Lower leg skin (tissue), 4 donors: Measurements from ENCODE around the gene PYCARD. TPM values are rescaled to one million over a fixed set of nuclear protein-coding genes. Genes with fewer than 3 reads are reported as not detected.
A peak's percentile ranks its signal among the peaks of the same experiment; 100 is the strongest.
"Not testable (repeated sequence)": the region's sequence is repeated elsewhere in the genome, so short reads cannot be mapped to it uniquely, and the experiment has no call there.

Experiments
- DNase-seq, 2 donors: peaks; one replicate each; pipeline ENCODE4 v3.0.0-alpha.2; 2019; ENCODE audit warnings: low spot score in 2 of 2
- H3K4me3 ChIP-seq: fragments of 200-600 bp; sonication (generic); 2 replicates; pipeline ENCODE4 v1.5.1; 2017; ENCODE audit warnings: mild to moderate bottlenecking, low read depth; ENCODE audit not compliant: poor library complexity, severe bottlenecking
- POLR2A ChIP-seq, 2 donors: fragments of 450-650 bp; IDR thresholded peaks; one replicate each; pipeline ENCODE4 v1.6.1; 2016 to 2017; ENCODE audit warnings: antibody characterized with exemption in 2 of 2, mild to moderate bottlenecking in 1 of 2, moderate library complexity in 1 of 2
- WGBS, 2 donors: methylation state at CpG; one replicate each; pipeline ENCODE4 v1.1.5; 2018; 5-methylcytosine and 5-hydroxymethylcytosine counted together
- intact Hi-C: fragments of 100-400 bp; cut with DNase I; formaldehyde crosslinking; loops from one replicate; pipeline ENCODE4 v1.15.0; 2023; ENCODE audit warnings: low total_unique reads
- total RNA-seq, 4 donors: library from RNA; depleted of rRNA; stranded (reverse); fragments of >200 nt; gene quantifications; one replicate each; pipeline ENCODE4 v1.1.0, GENCODE V29; 2016
- TF ChIP-seq, protein P1 (sequence below), 3 donors: fragments of 450-650 bp; IDR thresholded peaks; one replicate each; pipeline ENCODE4 v1.5.1; 2016; ENCODE audit warnings: antibody characterized with exemption in 3 of 3, mild to moderate bottlenecking in 3 of 3, moderate library complexity in 2 of 3

The PYCARD gene
- total RNA-seq, 4 donors from 2014 or later = 87.5 to 140 (median 122) TPM

DNA sequence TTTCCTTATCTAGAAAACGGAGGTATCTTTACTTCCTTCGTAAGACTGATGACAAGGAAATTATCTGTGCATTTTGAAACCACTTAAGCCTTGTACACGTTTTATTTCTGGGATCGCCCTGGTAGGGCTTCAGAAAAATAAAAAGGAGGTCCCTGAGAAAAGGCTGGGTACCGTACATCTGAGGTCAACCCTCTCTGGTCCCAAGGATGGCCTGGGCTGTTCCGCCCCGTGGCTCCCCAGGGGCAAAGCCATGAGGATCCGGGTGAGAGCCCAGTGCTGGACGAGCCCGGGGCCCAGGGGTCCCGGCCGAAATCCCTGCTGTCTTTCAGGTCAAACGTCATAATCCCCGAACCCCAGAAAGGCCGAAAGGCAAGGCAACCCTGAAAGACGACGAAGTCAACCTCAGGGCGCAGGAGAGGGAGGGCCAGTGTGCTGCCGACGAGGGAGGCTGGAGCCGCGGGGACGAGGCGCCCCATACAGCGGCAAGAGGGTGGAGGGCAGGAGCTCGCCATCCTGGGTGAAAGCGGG lies 23.3 kb downstream of the PYCARD start:
- peak in 1 of 2 donors; percentile 4 for TF ChIP-seq POLR2A (IDR thresholded peaks at IDR 0.05)
- TF ChIP-seq, protein P1, sequence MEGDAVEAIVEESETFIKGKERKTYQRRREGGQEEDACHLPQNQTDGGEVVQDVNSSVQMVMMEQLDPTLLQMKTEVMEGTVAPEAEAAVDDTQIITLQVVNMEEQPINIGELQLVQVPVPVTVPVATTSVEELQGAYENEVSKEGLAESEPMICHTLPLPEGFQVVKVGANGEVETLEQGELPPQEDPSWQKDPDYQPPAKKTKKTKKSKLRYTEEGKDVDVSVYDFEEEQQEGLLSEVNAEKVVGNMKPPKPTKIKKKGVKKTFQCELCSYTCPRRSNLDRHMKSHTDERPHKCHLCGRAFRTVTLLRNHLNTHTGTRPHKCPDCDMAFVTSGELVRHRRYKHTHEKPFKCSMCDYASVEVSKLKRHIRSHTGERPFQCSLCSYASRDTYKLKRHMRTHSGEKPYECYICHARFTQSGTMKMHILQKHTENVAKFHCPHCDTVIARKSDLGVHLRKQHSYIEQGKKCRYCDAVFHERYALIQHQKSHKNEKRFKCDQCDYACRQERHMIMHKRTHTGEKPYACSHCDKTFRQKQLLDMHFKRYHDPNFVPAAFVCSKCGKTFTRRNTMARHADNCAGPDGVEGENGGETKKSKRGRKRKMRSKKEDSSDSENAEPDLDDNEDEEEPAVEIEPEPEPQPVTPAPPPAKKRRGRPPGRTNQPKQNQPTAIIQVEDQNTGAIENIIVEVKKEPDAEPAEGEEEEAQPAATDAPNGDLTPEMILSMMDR (IDR thresholded peaks at IDR 0.05) = no peak
- WGBS, 2 donors = 4 to 9% methylated on average over 15 to 27 of the region's 27 CpGs
- peak in 1 of 2 donors; percentile 87 for DNase-seq
- intact Hi-C loops = loop anchor here (10.0 kb wide), 1 partner anchor 266 kb away; the partner anchor contains the start of gene ZNF843
- H3K4me3 ChIP-seq = peak overlapping the region; percentile 65

DNA sequence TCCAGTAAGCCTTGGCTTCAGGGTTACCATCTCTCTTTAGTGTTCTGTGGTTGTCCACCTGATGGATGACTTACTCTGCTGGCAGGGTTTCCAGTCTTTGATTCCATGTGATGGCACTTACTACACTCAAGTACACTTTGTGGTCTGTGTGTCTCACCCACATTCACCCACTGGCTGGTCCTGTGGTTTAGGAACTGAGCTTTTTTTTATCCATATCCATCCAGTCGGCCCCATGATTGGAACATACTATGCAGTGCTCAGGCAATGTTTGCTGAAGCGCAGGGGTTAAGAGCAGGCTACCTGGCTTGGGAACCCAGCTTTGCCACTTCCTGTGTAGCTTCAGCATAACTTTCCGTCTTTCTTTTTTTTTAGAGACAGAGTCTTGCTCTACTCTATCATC lies 25.4 kb downstream of the PYCARD start:
- TF ChIP-seq POLR2A (IDR thresholded peaks at IDR 0.05) = no peak
- TF ChIP-seq, protein P1 (IDR thresholded peaks at IDR 0.05) = no peak
- intact Hi-C loops = loop anchor here (10.0 kb wide), 1 partner anchor 268 kb away; the partner anchor contains the start of gene ZNF843
- H3K4me3 ChIP-seq = no peak overlapping the region
- WGBS, 2 donors = 55 to 69% methylated on average over 3 of the region's 3 CpGs
- DNase-seq = no peak

DNA sequence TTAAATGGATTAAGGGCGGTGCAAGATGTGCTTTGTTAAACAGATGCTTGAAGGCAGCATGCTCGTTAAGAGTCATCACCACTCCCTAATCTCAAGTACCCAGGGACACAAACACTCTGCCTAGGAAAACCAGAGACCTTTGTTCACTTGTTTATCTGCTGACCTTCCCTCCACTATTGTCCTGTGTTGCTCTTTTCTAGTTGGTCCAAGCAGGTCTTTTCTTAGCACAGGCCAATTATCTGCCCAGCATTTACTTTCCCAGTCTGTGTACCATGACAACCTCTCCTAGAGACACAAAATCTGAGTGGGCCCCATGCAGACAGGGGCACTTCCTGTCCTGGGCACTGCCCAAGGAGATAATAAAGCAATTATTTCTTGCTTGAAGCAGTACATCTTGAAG lies 32.5 kb downstream of the PYCARD start:
- no CpG with 5 or more reads among the region's 2 CpGs for WGBS, 2 donors
- intact Hi-C loops = loop anchor here (10.0 kb wide), 1 partner anchor 275 kb away; the partner anchor contains the start of gene ZNF843
- not testable (repeated sequence) for H3K4me3 ChIP-seq

DNA sequence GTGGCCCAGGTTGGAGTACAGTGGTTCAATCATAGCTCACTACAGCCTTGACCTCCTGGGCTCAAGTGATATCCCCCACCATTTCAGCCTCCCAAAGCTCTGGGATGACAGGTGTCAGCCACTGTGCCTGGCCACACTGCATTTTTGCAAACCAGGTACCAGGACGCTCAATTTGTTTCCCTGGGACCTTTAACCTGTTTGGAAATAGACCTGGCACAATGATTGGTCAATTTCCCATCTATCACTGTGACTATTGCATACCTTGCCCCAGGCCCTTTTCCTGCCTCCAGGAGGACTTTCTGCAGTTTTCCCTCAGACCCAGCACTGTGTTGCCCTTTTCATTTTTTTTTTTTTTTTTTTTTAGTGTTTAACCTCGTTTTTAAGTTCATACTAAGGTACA lies 33.7 kb downstream of the PYCARD start:
- no peak for DNase-seq
- no peak overlapping the region for H3K4me3 ChIP-seq
- no peak for TF ChIP-seq POLR2A (IDR thresholded peaks at IDR 0.05)
- TF ChIP-seq, protein P1 (IDR thresholded peaks at IDR 0.05) = no peak
- intact Hi-C loops = no loop called here
- 57 to 60% methylated on average over 2 of the region's 2 CpGs for WGBS, 2 donors

More for the DNA sequence above, 32.5 kb downstream of the PYCARD start:
- DNase-seq = not testable (repeated sequence)

DNA sequence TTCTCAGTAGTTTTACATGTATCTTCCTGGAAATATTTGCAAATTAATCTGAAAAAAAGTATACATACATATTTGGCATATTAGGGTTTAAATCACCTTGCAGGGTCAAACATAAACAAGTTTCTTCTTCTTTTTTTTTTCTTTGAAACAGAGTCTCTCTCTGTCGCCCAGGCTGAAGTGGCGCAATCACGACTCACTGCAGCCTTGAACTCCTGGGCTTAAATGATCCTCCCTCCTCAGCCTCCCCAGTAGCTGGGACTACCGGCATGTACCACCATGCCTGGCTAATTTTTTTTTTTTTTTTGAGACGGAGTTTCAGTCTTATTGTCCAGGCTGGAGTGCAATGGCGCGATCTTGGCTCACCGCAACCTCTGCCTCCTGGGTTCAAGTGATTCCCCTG lies 35.2 kb downstream of the PYCARD start:
- 90 to 91% methylated on average over 8 of the region's 8 CpGs for WGBS, 2 donors
- TF ChIP-seq, protein P1 (IDR thresholded peaks at IDR 0.05) = no peak
- TF ChIP-seq POLR2A (IDR thresholded peaks at IDR 0.05) = no peak
- intact Hi-C loops = no loop called here
- H3K4me3 ChIP-seq = no peak overlapping the region
- DNase-seq = no peak

DNA sequence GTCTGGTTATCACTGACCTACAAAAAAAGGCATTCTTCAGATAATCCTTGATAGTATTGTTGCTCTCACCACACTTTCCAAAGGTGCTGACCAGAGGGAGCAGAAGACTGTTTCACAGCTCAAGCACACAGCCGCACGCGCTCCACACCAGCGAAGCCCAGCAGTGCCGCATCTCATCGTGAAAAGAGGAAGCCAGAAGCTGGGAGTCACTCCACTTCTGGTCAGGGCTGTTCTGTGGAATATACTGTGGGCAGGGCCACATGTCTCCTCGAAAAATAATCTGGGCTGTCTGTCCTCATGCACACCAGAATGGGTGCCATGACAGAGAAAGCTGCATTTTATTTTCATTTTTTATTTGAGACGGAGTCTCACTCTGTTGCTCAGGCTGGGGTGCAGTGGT lies 45.4 kb downstream of the PYCARD start:
- H3K4me3 ChIP-seq = no peak overlapping the region
- intact Hi-C loops = loop anchor here (10.0 kb wide), 1 partner anchor 278 kb away; no protein-coding TSS in a partner anchor
- WGBS, 2 donors = 50 to 54% methylated on average over 8 of the region's 8 CpGs
- TF ChIP-seq POLR2A (IDR thresholded peaks at IDR 0.05) = no peak
- TF ChIP-seq, protein P1 (IDR thresholded peaks at IDR 0.05) = no peak
- DNase-seq = no peak

Other genes starting within 250 kb of the PYCARD start
- gene SETD1A, start 245.0 kb downstream of the PYCARD start, total RNA-seq = 10 to 100 TPM in 3 of 4 donors, 1 to 10 TPM in 1; 9.2 to 22.4 (median 10.7) TPM
- 10 to 100 TPM; 12.4 to 29.8 (median 19.0) TPM for gene HSD3B7, start 217.6 kb downstream of the PYCARD start, total RNA-seq
- gene STX1B, start 192.1 kb downstream of the PYCARD start, total RNA-seq = 1 to 10 TPM in 1 of 4 donors, under 1 TPM in 3; 0.32 to 1.4 (median 0.44) TPM
- gene STX4, start 169.2 kb downstream of the PYCARD start, total RNA-seq = 10 to 100 TPM; 38.7 to 53.1 (median 46.4) TPM
- gene ZNF668, start 128.5 kb downstream of the PYCARD start, total RNA-seq = 10 to 100 TPM; 10.0 to 19.2 (median 12.6) TPM
- gene ZNF646, start 128.3 kb downstream of the PYCARD start, total RNA-seq = 10 to 100 TPM; 25.4 to 30.3 (median 27.1) TPM
- 1 to 10 TPM; 2.3 to 3.8 (median 2.7) TPM for gene PRSS53, start 113.8 kb downstream of the PYCARD start, total RNA-seq
- 10 to 100 TPM; 43.7 to 95.5 (median 73.6) TPM for gene VKORC1, start 108.0 kb downstream of the PYCARD start, total RNA-seq
- gene BCKDK, start 94.4 kb downstream of the PYCARD start, total RNA-seq = 10 to 100 TPM; 60.7 to 85.3 (median 78.6) TPM
- 100 to 1,000 TPM in 1 of 4 donors, 10 to 100 TPM in 3; 69.7 to 116 (median 81.7) TPM for gene KAT8, start 85.1 kb downstream of the PYCARD start, total RNA-seq
- 100 to 1,000 TPM; 147 to 223 (median 172) TPM for gene PRSS8, start 67.0 kb downstream of the PYCARD start, total RNA-seq
- gene PRSS36, start 52.7 kb downstream of the PYCARD start, total RNA-seq = 10 to 100 TPM in 1 of 4 donors, 1 to 10 TPM in 3; 2.3 to 10.5 (median 3.3) TPM
- 10 to 100 TPM; 31.9 to 55.8 (median 34.9) TPM for gene FUS, start 22.6 kb downstream of the PYCARD start, total RNA-seq
- under 1 TPM in 1 of 4 donors, not detected in 3; 0.19 TPM for gene TRIM72, start 11.4 kb upstream of the PYCARD start, total RNA-seq
- gene PYDC1, start 14.4 kb upstream of the PYCARD start, total RNA-seq = 10 to 100 TPM in 3 of 4 donors, 1 to 10 TPM in 1; 4.8 to 17.5 (median 12.9) TPM
- 1 to 10 TPM; 1.5 to 7.7 (median 4.1) TPM for gene ITGAM, start 57.2 kb upstream of the PYCARD start, total RNA-seq
- 1 to 10 TPM in 2 of 4 donors, under 1 TPM in 2; 0.30 to 3.3 (median 1.1) TPM for gene ITGAX, start 152.4 kb upstream of the PYCARD start, total RNA-seq
- not detected for gene ITGAD, start 190.6 kb upstream of the PYCARD start, total RNA-seq
- gene COX6A2, start 225.6 kb upstream of the PYCARD start, total RNA-seq = not detected
- gene ZNF843, start 240.0 kb upstream of the PYCARD start, total RNA-seq = 1 to 10 TPM; 1.2 to 1.7 (median 1.6) TPM